Right lobe of liver (tissue), 4 donors: ENCODE results near the gene MYO1A.

Source experiments
- CTCF ChIP-seq, 4 donors: fragments of 200-600 bp in 3 of 4; fragments of 450-650 bp in 1 of 4; IDR thresholded peaks; one replicate each; pipeline versions ENCODE4 v1.5.1 to v1.8.0; 2016 to 2022; ENCODE audit warnings: antibody characterized with exemption in 4 of 4, mild to moderate bottlenecking in 2 of 4
- POLR2A ChIP-seq: fragments of 450-650 bp; IDR thresholded peaks from one replicate; pipeline ENCODE4 v1.6.1; 2017; ENCODE audit warnings: antibody characterized with exemption, mild to moderate bottlenecking
- donor health status: DM: no; HTN: no; CAD: no.
- donor health status: DM: no; HTN: no; CAD: no.
- donor health status: DM: no; HTN: yes; CAD: no.

- TF ChIP-seq CTCF (IDR thresholded peaks at IDR 0.05), result no peak
- peak; percentile 48 for TF ChIP-seq POLR2A
Measured at GRCh38 chr12:57078519-57079404, 28.8 kb upstream of the MYO1A start, which contains the start of gene NEMP1.
